ENCODE results near the gene GARNL3.
A peak's percentile ranks its signal among the peaks of the same experiment; 100 is the strongest.

The GARNL3 gene

DNA sequence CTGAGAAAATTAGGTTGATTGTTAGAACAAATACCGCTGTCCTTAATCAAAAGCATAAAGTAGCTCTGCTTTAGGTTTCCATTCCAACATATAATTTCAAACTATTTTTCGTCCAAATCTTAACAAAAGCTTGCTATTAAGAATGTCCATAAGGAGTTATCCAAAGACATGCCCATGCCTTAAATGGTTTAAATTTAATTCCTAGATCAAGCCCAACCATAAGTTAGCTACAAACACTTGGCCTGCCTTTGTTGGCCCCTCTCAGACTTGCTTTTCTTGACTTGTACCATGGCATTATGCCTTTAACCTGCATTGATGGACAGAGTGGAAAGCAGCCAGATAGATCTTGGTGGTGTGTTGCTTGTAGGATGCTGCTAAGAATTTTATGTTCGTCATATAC is 8.8 kb downstream of the GARNL3 start:
- H3K36me3 ChIP-seq (ENCODE audit: control insufficient read depth in 2 of 2, insufficient read depth in 1 of 2, low read length in 2 of 2), result peaks cover 0 to 6% of the 10 kb centered on the region in 2 experiments; a peak in 1 of 3 replicates
- H3K27ac ChIP-seq (ENCODE audit: extremely low read depth, low read depth, low read length), result no peak overlapping the region
- ChIA-PET POLR2A (no interaction called here), CTCF (interaction anchor here (0.5 to 1.1 kb wide), 4 partner anchors 10 to 309 kb away, joined by 3 read pairs; no protein-coding TSS in a partner anchor)
- TF ChIP-seq, protein P1, sequence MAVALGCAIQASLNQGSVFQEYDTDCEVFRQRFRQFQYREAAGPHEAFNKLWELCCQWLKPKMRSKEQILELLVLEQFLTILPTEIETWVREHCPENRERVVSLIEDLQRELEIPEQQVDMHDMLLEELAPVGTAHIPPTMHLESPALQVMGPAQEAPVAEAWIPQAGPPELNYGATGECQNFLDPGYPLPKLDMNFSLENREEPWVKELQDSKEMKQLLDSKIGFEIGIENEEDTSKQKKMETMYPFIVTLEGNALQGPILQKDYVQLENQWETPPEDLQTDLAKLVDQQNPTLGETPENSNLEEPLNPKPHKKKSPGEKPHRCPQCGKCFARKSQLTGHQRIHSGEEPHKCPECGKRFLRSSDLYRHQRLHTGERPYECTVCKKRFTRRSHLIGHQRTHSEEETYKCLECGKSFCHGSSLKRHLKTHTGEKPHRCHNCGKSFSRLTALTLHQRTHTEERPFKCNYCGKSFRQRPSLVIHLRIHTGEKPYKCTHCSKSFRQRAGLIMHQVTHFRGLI (tag by site-specific recombination; IDR thresholded peaks at IDR 0.05), result peak; percentile 94
- TF ChIP-seq ZNF48 (tag by site-specific recombination; IDR thresholded peaks at IDR 0.05), result no peak
- no peaks in the 10 kb centered on the region for H3K9me3 ChIP-seq (ENCODE audit: control insufficient read depth, insufficient read depth, low read depth, low read length)
- no peaks in the 10 kb centered on the region for H3K4me1 ChIP-seq (ENCODE audit: control insufficient read depth, insufficient read depth, low read length)
- no peak overlapping the region for H3K4me3 ChIP-seq (ENCODE audit: low read depth, low read length)

DNA sequence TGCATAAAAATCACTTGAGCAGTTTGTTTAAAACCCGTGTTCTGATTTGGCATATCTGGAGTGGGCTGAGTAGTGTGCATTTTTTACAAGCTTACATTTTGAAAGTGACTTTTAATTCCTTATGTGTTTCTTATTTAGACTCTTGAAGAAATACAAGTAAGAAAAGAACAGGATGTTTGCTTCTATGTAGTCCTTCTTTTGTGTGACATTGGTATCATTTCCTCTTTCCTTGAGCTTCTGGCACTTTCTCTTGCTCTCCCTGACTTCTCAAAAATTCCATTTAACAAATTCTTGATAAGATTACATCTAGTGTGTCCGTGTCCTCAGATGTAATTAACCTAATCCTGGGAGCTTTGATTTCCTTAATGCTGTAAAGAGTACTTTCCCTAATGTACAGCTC is 12.5 kb downstream of the GARNL3 start:
- peaks cover 0 to 6% of the 10 kb centered on the region in 2 experiments; a peak in 1 of 3 replicates for H3K36me3 ChIP-seq (ENCODE audit: control insufficient read depth in 2 of 2, insufficient read depth in 1 of 2, low read length in 2 of 2)
- TF ChIP-seq ZNF354C (tag by site-specific recombination; IDR thresholded peaks at IDR 0.05; ENCODE audit: borderline replicate concordance, low read depth) (no peak), BCL11B (tag by site-specific recombination; IDR thresholded peaks at IDR 0.05; ENCODE audit: low read depth) (no peak), ZNF596 (tag by site-specific recombination; IDR thresholded peaks at IDR 0.05) (no peak), ZNF843 (tag by site-specific recombination; IDR thresholded peaks at IDR 0.05) (no peak), ZNF76 (tag by site-specific recombination; IDR thresholded peaks at IDR 0.05; ENCODE audit: borderline replicate concordance, low read depth) (no peak)
- TF ChIP-seq, protein P2, sequence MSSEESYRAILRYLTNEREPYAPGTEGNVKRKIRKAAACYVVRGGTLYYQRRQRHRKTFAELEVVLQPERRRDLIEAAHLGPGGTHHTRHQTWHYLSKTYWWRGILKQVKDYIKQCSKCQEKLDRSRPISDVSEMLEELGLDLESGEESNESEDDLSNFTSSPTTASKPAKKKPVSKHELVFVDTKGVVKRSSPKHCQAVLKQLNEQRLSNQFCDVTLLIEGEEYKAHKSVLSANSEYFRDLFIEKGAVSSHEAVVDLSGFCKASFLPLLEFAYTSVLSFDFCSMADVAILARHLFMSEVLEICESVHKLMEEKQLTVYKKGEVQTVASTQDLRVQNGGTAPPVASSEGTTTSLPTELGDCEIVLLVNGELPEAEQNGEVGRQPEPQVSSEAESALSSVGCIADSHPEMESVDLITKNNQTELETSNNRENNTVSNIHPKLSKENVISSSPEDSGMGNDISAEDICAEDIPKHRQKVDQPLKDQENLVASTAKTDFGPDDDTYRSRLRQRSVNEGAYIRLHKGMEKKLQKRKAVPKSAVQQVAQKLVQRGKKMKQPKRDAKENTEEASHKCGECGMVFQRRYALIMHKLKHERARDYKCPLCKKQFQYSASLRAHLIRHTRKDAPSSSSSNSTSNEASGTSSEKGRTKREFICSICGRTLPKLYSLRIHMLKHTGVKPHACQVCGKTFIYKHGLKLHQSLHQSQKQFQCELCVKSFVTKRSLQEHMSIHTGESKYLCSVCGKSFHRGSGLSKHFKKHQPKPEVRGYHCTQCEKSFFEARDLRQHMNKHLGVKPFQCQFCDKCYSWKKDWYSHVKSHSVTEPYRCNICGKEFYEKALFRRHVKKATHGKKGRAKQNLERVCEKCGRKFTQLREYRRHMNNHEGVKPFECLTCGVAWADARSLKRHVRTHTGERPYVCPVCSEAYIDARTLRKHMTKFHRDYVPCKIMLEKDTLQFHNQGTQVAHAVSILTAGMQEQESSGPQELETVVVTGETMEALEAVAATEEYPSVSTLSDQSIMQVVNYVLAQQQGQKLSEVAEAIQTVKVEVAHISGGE (tag by site-specific recombination; conservative IDR thresholded peaks at IDR 0.05; ENCODE audit: low read depth), result no peak
- TF ChIP-seq, protein P3, sequence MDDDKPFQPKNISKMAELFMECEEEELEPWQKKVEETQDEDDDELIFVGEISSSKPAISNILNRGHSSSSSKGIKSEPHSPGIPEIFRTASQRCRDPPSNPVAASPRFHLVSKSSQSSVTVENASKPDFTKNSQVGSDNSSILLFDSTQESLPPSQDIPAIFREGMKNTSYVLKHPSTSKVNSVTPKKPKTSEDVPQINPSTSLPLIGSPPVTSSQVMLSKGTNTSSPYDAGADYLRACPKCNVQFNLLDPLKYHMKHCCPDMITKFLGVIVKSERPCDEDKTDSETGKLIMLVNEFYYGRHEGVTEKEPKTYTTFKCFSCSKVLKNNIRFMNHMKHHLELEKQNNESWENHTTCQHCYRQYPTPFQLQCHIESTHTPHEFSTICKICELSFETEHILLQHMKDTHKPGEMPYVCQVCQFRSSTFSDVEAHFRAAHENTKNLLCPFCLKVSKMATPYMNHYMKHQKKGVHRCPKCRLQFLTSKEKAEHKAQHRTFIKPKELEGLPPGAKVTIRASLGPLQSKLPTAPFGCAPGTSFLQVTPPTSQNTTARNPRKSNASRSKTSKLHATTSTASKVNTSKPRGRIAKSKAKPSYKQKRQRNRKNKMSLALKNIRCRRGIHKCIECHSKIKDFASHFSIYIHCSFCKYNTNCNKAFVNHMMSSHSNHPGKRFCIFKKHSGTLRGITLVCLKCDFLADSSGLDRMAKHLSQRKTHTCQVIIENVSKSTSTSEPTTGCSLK (tag by site-specific recombination; IDR thresholded peaks at IDR 0.05), result no peak
- TF ChIP-seq, protein P4, sequence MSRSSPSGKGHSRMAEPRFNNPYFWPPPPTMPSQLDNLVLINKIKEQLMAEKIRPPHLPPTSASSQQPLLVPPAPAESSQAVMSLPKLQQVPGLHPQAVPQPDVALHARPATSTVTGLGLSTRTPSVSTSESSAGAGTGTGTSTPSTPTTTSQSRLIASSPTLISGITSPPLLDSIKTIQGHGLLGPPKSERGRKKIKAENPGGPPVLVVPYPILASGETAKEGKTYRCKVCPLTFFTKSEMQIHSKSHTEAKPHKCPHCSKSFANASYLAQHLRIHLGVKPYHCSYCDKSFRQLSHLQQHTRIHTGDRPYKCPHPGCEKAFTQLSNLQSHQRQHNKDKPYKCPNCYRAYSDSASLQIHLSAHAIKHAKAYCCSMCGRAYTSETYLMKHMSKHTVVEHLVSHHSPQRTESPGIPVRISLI (tag by site-specific recombination; IDR thresholded peaks at IDR 0.05), result no peak
- no peaks in the 10 kb centered on the region for H3K4me1 ChIP-seq (ENCODE audit: control insufficient read depth, insufficient read depth, low read length)
- H3K9me3 ChIP-seq (ENCODE audit: control insufficient read depth, insufficient read depth, low read depth, low read length), result no peaks in the 10 kb centered on the region
- no peak overlapping the region for H3K4me3 ChIP-seq (ENCODE audit: low read depth, low read length)
- H3K27ac ChIP-seq (ENCODE audit: extremely low read depth, low read depth, low read length), result no peak overlapping the region
- ChIA-PET CTCF (interaction anchor here (0.5 kb wide), 1 partner anchor 31 kb away, joined by 4 read pairs; no protein-coding TSS in a partner anchor), POLR2A (no interaction called here)

DNA sequence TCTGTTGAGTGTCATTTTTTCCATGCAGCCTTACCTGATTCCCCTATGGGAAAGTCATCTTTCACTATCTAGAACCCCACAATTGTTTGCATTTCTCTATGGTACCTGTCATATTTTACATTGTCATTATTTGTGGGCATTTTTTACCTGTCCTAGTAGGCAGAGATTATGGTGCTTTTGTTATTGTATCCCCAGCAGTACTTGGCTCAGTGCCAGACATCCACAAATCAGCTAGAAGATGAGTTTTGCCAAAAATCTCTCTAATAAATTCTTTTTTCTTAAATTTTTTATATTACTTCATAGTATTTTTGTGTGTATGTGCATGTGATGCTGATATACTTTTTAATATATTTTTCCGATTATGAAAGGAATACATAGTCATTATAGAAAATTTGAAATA is 13.2 kb downstream of the GARNL3 start:
- no peak overlapping the region for H3K4me3 ChIP-seq (ENCODE audit: low read depth, low read length)
- TF ChIP-seq ZNF830 (tag by site-specific recombination; IDR thresholded peaks at IDR 0.05; ENCODE audit: low read depth) (peak; percentile 21; the same call in 1 of the 2 replicates), ZNF23 (tag by site-specific recombination; IDR thresholded peaks at IDR 0.05; ENCODE audit: borderline replicate concordance) (no peak), ZNF157 (tag by site-specific recombination; IDR thresholded peaks at IDR 0.05) (no peak), ZNF132 (tag by site-specific recombination; IDR thresholded peaks at IDR 0.05; ENCODE audit: borderline replicate concordance) (no peak), ZNF473 (tag by site-specific recombination; IDR thresholded peaks at IDR 0.05) (no peak), MZF1 (tag by site-specific recombination; IDR thresholded peaks at IDR 0.05; ENCODE audit: borderline replicate concordance) (no peak)
- peaks cover 0 to 6% of the 10 kb centered on the region in 2 experiments; a peak in 1 of 3 replicates for H3K36me3 ChIP-seq (ENCODE audit: control insufficient read depth in 2 of 2, insufficient read depth in 1 of 2, low read length in 2 of 2)
- no peaks in the 10 kb centered on the region for H3K4me1 ChIP-seq (ENCODE audit: control insufficient read depth, insufficient read depth, low read length)
- H3K27ac ChIP-seq (ENCODE audit: extremely low read depth, low read depth, low read length), result no peak overlapping the region
- ChIA-PET POLR2A (no interaction called here), CTCF (no interaction called here)
- H3K9me3 ChIP-seq (ENCODE audit: control insufficient read depth, insufficient read depth, low read depth, low read length), result no peaks in the 10 kb centered on the region
